ENCODE measurements around the gene EPYC.

Gene EPYC

GRCh38 chr12:90954428-90954827 is 50.3 kb downstream of the EPYC start:
- DNase-seq: no peak

- no peak for DNase-seq
Measured at GRCh38 chr12:90953956-90954421, 50.8 kb downstream of the EPYC start.

DNA sequence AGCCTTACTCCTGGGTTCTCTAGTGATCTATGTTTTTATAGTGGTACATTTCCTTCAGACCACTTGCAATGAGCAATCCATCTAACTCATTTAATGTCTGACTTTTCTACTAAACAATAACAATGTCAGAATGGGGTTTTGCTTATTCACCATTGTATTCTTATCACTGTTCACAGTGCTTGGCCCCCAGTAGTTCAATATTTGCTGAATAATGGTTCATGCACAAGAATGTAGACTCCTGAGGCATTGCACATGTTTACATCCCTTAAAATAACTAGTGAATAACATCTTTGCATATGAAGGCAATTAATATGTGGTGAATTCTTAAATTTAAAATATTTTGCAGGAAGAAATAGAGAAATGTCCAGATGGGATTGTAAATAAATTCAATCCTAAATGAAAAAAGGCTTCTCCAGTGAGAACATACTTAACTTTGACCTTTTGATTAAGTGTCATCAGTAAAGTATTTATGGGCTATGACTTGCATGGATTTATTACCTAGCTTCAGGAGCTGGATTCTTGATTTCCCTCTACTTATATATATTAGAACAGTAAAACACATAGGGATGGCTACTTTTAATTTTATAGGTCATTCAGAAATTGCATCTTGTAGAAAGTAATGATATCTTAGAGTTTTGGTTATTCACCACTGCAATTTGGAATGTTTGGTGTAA is 53.2 kb downstream of the EPYC start:
- no peak for DNase-seq

- no peak for DNase-seq
Measured at GRCh38 chr12:90947869-90948268, 56.9 kb downstream of the EPYC start.

GRCh38 chr12:90945070-90945649 is 59.6 kb downstream of the EPYC start:
- DNase-seq: peak; percentile 9 to 56

- DNase-seq: no peak
Measured at GRCh38 chr12:90943255-90943654, 61.5 kb downstream of the EPYC start.

DNA sequence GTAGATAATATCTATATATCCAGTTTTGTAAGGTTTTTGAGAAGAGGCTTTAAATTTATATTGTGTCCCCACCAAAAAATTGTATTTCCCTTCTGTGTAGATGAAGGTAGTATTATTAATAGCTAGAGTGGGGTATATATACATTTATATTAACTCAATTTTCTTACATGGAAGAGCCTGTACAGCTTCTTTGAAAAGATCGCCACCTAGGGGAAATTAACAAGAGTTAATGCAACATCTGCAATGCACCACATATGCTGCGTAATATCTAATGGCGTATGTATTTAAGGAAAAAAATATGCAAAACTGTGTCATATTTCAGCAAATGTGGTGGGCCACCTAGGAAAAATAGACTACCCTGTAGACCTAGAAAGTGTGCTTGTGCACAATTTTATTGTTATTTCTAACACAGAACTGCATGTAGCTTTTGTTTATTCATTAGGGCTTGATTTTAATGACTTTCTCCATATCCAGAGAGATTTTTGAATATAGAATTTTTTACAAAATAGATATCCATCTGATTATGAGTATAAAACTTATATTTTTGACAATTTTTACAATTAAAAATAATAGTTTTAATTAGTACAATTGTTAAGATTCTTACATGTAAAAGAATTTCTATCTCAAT is 63.8 kb downstream of the EPYC start:
- DNase-seq: peak; percentile 28 to 67

DNA sequence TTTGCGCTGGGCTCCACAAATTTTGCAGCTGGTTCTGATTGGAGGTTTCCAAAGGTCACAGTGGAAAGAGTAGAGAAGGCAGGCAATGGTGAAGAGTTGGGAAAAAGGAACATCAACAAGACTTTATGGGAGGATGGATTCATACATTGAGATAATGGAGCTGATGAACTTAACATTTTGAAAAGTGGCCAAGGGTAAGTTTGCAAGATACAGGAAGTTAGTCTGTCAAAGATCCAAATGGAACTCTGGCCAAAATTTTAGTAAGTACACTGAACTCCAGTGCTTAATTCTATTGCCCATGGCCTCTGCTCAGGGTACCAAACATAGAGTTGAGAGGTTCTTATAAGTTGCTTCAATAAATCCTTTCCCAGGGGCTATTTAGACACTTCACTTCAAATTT is 65.4 kb downstream of the EPYC start:
- DNase-seq: no peak

GRCh38 chr12:90938451-90938850 is 66.3 kb downstream of the EPYC start:
- no peak for DNase-seq

- no peak for DNase-seq
Measured at GRCh38 chr12:90937651-90938050, 67.1 kb downstream of the EPYC start.

- no peak for DNase-seq
Measured at GRCh38 chr12:90936230-90937005, 68.4 kb downstream of the EPYC start.

DNA sequence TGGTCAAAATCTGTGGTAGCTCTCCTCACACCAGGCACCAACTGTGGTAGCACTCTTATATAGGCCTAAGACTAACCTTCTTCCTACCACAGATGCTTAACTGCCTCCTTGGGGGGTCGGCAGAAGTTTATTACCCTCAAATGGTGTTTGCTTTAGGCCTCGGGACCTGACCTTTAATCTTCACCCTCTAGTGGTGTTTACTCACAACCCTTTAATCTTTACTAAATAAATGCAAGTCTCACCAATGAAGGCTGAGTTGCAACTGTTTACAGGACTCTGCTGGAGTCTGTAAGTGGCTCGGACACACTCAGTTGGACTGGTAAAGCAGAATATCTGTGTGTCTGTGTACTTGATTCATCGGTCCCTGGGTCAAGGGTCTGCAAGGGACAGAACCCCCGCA is 79.2 kb downstream of the EPYC start:
- no peak for DNase-seq

DNA sequence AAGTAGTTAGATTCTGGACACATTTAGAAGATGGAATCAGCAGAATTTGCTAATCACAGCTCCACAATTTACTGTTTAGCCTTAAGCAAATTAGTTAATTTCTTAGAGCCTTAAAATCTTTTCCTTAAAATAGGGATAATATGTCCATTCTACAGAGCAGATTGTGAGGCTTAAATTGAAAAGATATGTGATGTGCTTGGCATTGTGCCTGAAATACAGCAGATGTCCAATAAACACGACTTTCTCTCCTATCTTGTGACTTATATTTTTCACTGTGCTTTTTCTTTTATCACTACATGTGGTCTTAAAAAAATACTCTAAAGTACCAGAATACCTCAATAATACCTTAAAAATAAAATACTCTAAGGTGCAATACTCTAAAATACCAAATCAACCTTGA is 80.4 kb downstream of the EPYC start:
- DNase-seq: no peak

GRCh38 chr12:90922145-90922627 is 82.6 kb downstream of the EPYC start:
- DNase-seq: no peak

DNA sequence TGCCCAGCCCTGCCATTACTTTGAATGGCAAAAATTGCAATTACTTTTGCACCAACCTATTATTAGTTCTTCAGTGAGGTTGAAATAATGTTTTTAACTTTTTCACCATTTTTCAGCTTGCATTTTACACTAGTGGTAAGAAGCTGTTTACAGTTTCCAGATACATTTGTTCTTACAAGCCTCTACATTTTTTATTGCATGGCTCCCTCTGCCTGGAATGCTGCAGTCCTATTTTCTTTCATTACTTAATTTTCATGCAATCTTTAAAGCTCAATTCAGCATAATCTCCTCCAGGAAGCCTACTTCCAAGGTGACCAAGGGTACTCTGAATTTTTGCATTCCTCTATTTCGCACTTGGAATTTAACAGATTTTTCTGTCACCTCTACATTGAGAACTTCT is 83.2 kb downstream of the EPYC start:
- DNase-seq: no peak

- no peak for DNase-seq
Measured at GRCh38 chr12:90920222-90920621, 84.5 kb downstream of the EPYC start.

GRCh38 chr12:90917431-90917830 is 87.3 kb downstream of the EPYC start:
- DNase-seq: no peak

- no peak for DNase-seq
Measured at GRCh38 chr12:90916516-90916915, 88.3 kb downstream of the EPYC start.

DNA sequence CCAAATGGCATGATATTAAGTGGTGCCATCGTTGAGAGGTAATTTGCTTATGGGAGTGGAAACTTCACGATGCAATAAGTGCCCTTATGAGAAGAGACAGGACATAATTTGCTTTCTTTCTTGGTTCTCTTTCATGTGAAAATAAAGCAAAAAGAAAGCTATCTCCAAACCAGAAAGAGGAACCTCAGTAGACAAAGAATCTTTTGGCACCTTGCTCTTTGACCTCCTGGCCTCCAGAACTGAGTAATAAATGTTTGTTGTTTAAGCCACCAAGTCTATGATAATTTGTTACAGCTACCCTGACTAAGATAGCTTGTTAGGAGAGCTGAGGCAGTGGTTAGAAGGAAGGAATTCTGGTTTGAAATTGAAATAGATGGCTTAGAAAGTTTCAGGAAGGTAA is 89.4 kb downstream of the EPYC start:
- DNase-seq: no peak
